GM18870 (cell line): ENCODE results near the gene CLEC9A.

Experiments
- ATAC-seq: cut with Tn5 transposase; IDR thresholded peaks from one replicate; pipeline ENCODE4 v1.9.1; 2021; ENCODE audit warnings: moderate library complexity; ENCODE audit not compliant: unreplicated experiment

The CLEC9A gene

DNA sequence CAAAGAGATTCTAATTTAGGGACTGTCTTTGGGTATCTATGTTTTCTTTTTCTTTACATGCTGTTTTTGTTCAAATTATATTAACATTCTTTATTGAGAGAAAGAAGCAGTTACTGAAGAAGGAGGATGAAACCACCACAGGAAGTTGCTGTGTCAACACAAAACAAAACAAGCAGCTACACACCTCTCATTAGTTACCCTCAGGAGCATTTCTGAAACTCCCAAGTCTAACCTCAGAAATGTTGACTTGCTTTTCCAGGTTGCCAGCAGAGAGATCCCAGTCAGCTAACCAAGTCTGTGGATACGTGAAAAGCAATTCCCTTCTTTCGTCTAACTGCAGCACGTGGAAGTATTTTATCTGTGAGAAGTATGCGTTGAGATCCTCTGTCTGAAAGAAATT, 34.8 kb downstream of the CLEC9A start:
- ATAC-seq, result no peak

DNA sequence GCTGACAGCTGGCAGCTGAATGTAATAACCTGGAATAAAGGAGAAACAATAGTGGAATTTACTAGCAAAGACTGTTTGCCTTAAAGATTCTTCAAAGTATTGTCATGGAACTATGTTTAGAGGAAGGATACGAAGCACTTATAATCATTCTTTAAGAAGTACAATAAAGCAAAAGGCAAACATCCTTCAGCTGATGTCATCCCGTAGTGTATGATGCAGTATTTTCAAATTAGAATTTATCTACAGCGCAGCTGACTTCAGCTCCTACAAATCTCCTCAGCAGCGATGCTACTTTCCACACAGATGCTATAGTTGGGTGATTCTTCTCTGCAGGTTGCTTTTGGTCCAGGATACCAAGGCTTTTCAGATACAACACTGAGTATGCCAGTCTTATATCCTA, 36.8 kb downstream of the CLEC9A start:
- ATAC-seq, result no peak

DNA sequence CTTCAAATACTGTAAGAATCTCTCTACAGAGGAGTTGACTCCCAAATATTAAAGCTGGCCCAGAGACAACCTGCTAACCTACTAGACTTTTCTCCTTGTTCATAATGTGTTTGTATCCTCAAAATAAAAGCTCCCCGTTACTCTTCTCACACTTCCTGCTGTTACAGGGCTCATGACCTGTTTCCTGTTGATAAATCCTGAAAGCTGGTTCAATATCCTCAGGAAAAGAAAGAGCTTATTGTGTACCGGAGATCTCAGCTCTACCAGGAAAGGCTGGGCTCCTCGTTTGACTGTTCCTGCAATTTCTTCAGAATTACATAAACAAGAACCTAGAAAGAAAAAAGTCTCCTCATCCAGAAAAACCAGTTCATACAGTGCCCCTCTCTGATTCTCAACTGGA, 37.5 kb downstream of the CLEC9A start:
- no peak for ATAC-seq

DNA sequence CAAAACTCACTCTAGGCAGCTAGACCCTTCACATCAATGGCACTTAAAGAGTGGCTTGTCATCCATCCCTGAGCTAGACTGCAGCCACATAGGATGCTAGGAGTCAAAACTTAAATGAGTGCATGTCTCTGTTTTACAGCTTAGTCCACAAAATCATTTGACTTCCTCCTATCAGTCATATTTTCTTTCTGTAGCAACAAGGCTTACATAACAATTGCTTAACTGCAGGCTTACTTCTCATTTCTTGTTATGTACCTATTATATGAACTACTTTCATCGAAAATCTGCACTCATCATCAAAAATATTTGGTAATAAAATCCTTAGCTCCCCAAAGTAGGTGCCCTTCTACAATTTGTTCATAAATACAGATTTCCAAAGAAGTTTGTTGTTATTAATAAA, 38.2 kb downstream of the CLEC9A start:
- ATAC-seq, result no peak

DNA sequence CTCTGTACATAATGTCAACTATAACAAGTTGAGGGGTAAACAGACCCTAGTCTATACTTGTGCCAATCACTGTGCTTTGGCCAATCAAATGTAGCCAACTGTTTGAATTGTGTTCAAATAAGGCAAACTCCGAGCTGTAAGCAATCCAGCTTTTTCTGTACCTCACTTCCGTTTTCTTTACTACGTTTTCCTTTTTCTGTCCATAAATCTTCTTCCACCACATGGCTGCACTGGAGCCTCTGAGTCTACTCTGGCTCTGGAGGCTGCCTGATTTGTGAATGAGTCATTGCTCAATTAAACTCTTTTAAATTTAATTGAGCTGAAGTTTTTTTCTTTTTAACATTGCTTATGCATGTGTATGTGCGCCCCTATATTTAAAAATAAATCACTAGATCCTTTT, 38.6 kb downstream of the CLEC9A start:
- ATAC-seq, result no peak

DNA sequence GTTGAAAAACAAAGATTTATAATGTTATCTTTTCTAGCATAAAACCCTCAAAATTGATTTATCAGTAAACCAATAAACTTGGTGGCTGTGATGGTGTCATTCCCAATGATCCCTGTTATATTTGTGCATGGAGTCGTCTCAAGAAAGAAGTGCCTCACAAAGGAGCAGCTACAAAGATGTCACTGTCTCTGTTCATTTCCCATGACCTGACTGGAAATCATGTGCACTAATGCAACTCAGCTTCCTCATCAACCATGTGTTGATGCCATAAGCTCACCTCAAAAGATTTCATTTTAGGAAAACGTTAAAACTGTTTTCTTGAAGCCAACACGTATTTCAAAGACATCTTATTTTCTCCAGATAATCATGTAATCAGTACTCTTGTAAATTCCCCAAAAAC, 39.5 kb downstream of the CLEC9A start:
- ATAC-seq, result no peak

DNA sequence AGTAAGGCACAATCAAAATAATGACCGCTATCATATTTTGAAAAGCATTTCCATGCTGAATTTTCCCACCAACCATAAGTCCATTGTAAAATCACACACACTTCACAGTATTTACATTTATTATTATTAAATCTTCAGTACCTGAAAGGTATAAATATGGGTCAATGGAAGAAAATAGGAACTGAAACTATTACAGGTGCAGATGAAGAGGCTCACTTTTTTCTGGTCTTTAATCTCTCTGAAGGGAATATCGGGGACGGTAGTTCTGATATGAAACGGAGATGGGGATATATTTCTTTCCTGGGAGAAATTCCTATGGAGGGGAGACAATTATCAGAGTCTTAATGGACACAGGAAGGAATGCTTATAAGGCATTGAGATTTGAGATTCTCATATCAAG, 39.9 kb downstream of the CLEC9A start:
- ATAC-seq, result no peak

DNA sequence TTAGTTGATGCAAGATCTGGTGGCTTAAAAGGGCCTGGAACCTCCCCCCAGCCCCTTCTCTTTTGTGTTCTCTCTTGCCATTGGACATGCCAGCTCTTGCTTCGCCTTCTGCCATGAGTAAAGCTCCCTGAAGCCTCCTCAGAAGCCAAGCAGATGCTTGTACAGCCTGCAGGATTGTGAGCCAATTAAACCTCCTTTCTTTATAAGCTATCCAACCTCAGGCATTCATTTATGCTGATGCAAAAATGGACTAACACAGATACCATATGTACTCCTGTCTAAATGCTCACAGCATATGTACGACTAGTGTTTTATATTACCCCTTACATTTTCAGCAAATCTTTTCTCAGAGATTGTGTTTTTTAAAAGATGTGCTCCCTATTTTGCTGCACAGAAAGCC, 41.6 kb downstream of the CLEC9A start:
- no peak for ATAC-seq

DNA sequence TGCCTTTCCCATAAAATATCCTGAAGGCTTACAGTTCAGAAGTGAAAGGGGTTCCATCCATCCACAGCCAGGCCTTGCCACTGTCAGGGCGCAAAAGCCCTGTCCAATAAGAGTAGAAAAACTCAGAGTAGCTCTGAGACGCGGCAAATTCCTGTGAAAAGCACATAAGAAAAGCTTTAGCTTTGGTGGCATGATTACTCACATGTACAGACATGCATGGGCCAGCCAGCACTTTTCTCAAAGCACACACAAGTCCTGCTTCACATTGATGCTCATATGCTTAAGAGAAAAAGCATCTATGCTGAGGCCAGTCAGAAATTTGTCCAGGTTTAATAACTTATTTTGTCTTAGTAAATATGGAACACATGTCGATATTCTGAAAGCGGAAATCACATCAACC, 42.8 kb downstream of the CLEC9A start:
- ATAC-seq, result no peak

DNA sequence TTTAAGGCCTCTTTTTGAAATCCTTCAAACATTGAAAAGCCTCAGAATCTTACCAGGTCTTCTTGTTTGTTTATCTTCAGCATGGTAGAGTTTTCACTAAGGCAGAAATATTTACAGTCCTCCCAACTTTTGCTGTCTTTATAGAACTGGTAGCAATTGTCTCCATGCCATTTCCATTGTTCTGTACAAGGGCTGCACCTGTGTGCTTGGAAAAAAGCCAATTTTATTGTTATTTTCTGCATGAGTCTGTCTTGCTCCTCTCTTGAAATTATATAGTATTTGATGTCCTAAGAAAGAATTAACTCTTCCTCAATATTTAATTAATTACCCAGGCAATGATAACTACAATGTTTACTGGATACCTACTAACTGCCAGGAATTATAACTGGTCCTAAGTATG, 45.0 kb downstream of the CLEC9A start:
- ATAC-seq, result no peak

DNA sequence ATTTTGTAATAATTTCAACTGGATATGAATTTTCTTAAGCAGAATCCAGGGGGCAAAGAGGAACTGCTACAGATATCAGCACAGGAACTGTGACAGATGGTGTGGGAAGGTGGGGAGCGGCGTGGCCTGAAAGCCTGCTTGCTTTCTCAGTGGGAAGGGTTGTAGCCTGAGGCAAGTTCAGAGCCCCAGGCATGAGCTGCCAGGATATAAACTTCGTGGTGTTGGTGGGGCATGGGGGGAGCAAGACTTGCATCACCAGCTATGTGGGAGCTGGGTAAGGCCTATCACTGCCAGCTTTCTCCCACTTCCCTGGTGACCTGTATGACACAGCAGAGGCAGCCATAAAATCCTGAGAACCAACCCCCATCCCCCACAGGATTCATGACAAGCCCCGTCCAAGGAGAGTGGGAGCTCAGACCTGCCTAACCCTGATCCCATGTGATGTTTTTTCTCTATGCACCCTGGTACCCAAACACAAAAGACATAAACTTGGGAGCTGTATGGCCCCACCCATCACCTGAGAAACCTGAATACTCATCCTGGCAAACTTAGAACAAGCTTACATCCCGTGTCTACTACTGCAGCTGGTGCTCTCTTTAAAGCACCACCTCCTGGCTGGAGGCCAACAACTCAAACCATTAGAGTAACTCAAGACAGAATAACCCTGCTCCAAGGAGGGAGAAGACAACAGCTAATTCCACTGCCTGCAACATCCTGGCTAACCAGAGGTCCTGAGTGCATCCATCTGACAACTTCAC, 51.8 kb downstream of the CLEC9A start:
- no peak for ATAC-seq

DNA sequence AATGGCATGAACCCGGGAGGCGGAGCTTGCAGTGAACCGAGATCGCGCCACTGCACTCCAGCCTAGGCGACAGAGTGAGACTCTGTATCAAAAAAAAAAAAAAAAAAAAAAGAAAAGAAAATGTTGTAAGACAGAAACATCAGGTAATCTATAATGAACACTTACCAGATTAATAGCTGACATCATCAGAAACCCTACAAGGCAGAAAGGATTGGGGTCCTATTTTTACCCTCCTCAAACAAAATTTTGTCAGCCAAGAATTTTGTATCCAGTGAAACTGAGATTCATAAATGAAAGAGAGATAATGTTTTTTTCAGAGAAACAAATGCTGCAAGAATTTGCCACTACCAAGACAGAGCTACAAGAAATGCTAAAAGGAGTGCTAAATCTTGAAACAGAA, 54.3 kb downstream of the CLEC9A start:
- ATAC-seq, result no peak

DNA sequence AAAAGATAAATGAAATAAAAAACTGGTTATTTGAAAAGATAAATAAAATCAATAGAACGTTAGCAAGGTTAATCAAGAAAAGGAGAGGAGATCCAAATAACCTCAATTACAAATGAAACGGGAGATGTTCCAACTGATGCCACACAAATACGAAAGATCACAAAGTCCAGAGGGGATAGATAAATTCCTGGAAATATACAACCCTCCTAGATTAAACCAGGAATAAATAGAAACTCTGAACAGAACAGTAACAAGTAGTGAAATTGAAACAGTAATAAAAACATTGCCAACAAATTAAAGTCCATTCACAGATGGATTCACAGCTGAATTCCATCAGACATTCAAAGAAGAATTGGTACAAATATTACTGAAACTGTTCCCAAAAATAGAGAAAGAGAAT, 55.9 kb downstream of the CLEC9A start:
- no peak for ATAC-seq

DNA sequence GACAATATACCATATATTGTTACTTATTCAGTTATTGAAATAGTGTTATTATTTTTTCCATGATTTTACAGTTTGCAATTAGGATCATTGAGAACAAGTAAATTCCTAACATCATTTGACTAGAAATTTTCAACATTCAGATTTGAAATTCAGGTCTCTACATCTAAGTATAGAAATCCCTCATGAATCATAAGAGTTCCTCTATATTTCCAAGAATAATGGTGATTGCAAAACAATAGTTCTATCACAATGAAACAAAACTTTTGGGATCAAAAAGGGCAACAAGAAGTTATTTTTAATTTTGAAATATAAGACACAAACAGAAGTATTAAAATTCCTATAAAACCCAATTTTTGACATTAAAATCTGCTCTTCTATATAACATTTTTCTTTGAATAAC, 57.5 kb downstream of the CLEC9A start:
- no peak for ATAC-seq

DNA sequence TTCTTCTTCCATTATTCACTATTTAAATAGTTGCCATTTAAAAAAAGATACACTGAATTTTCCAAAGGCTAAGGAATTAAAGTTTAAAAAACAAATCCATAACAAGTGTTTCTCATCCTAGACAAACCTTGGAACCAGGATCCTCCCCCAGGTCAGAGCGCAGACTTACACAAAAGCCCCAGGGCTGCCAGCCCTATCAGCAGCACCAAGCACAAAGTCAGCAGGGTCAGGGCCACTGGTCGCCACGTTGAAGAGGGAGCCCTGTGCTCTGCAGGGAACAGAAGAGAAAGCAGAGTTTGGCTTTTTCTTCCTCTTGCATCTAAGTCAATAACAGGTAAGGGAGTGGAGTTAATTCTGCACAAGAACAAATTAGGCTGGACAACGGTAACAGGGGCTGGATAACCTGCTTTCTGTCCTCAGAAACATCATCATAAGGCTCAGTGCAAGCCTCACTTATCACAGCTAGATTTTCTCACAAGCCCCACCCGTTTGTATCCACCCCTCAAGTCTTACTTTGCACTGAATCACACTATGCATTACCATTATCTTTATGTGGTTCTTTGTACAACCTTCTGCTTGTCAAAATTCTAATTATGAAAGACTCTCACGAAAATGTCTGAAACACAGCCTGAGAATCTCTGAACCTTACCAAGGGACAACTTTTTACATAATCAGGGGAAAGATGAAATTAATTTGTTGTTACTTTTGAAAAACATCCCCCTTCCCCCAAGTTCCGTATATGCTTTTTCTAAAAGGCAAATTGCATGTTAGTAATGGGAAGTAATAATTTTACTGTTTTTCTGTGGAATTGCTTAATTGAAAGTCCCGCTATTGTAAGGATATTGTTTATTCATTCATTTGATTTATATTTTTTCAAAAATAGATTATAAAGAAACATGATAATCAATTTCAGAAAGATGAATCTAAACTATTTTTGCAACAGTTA, 58.7 kb downstream of the CLEC9A start:
- no peak for ATAC-seq

DNA sequence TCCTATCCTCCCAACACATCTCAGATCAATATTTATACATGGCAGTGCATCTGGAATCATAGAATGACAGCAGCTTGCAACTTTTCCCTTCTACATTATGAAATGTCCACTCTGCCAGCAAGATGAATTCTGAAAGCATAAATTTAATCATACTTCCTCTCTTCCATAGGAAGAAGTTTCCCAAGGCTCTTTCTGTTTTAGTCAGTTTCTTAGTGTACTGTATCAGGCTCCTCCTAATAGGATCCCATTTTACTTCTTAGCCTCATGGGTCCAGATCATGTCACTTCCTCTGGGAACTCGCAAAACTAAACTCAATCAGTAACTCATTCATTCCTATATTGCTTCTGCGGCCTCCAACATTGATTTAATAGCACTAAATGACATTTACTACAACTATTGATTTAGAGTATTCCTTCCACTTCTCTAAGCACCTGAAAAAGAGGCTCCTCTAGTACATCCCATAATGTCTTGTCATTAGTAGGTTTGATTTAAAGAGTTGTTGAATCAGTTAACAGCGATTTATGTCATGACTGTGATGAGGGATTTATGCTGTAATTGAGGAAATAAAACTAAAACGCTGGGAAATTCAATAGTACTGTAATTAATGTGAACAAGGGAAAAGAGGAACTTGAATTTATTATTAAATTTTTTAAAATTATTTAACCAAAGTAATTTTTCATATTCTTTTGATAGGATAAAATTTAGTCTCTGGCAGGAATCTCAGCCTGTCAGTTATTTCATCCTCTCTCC, 64.3 kb downstream of the CLEC9A start:
- no peak for ATAC-seq

DNA sequence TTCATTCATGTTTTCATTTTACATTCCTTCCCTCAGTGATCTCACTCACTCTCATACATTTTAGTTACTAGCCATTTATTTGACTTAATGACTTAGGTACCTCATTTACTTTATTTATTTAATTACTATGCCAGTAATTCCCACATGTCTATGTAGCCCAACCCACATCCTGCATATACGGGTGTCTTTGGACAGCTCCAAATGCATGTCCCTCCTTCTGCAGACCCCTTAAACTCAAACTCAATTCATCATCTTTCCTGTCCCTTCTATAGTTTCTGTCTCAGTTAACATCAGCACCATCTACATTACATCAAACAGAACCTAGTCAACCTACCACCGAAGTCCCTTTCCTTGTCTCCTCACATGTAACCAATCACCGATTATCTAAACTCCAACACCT, 65.5 kb downstream of the CLEC9A start:
- no peak for ATAC-seq

DNA sequence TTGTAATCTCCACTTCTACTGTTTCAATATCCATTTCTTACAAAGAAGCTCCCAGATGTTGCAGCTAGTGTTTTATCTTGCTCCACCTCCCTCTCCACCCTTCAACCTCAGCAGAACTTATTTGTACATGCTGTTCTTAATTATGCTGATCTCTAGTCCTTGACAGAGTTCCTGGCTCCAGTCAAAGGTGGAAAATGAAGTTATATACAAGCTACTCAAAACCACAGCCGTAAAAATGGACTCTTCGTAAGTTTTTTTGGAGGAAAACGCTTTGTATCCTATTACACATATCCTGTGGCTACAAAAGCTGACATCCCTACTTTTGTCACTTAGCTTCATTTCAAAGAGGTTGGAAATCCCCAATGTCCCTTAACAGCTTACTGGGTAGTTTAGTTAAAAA, 67.0 kb downstream of the CLEC9A start:
- no peak for ATAC-seq

DNA sequence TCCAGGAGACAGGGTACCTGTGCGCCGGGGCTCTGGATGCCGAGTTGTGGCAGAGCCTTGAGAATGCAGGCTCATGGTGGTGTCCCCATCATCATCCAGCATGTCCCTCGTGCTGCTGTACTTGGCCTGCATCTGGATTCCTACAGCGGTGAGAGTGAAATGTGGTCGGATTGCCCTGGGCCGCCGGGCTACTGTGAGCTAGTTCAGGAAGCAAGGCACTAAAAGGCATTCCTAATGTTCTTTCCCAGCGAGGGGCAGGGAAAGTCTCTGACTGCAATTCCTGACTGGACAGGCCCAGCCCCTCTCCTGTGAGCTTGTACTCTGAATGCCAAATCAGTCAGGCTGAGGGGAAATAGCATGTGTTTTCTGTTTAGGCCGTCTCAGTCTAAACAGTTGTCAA, 68.3 kb downstream of the CLEC9A start, which contains the start of gene CLEC1A:
Gene CLEC1A (minus strand): TSS at position 195 of the 400 bp plus-strand sequence. CDS start 63 bp downstream, at position 132.
- ATAC-seq, result no peak

DNA sequence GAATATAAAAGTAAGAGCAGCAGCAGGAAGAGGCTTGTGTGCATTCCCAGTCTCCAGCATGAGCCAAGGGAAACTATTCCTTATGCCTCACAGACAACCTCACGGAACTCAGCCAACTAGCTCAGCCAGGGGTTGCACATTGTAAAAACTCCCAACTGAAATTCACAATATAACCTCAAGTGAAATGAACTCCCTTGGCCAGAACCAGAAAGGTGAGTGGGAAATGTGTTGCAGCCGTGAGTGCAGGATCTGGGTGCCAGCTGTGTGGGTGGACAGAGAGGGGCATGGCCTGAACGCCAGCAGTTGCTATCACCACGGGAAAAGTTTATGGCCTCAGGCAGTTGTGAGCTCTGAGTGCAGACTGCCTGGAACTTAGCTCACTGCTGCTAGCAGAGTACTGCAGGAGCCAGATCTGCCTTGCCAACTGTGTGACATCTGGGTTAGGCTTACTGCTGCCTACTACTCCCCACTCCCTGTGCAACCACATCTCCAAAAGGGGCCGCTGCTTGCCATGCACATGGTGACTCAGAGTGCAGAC, 70.6 kb downstream of the CLEC9A start:
- no peak for ATAC-seq

DNA sequence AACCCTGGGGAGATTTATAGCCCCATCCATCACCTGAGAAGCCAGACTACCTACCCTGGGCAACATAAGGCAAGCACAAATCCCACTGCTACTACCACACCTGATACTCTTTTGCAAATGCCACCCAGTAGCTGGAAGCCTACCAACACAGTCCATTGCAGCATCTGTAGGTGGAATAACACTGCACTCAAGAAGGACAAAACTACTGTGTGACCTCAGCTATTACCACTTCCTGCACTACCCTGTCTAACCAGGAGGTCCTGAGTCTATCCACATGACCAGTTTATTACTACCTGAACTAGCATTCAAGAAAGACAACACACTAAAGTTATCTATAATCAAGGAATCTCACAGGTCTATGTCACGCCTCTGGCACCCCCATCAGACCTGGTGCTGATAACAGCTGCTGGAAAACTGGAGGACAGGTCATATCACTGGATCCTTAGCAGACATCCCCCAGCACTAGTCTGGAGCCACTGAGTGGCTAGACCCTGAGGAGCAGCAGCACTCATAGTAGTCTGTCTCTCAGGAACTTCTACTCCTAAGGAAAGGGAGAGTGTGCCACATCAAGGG, 71.3 kb downstream of the CLEC9A start:
- no peak for ATAC-seq
